Liver (tissue), 3 donors: ENCODE data around the gene NPW.

Experiments
- FOXA1 ChIP-seq: IDR thresholded peaks from 2 replicates; pipeline ENCODE4 v1.6.1; 2016; ENCODE audit warnings: antibody characterized with exemption
- GABPA ChIP-seq, 2 donors: IDR thresholded peaks in 1 of 2; conservative IDR thresholded peaks in 1 of 2; 2 replicates each; pipeline ENCODE4 v1.6.1; 2016; ENCODE audit warnings: antibody characterized with exemption in 2 of 2, mild to moderate bottlenecking in 1 of 2, moderate library complexity in 1 of 2
- HNF4A ChIP-seq, 2 donors: conservative IDR thresholded peaks; 2 replicates each; pipeline ENCODE4 v1.6.1; 2016; ENCODE audit warnings: antibody characterized with exemption in 2 of 2, mild to moderate bottlenecking in 2 of 2
- JUND ChIP-seq, 2 donors: IDR thresholded peaks; 2 replicates each; pipeline ENCODE4 v1.6.1; 2016; ENCODE audit warnings: antibody characterized with exemption in 2 of 2
- MAX ChIP-seq: IDR thresholded peaks from 2 replicates; pipeline ENCODE4 v1.6.1; 2016; ENCODE audit warnings: antibody characterized with exemption
- NR2F2 ChIP-seq: IDR thresholded peaks from 2 replicates; pipeline ENCODE4 v1.6.1; 2016; ENCODE audit warnings: antibody characterized with exemption
- TAF1 ChIP-seq: conservative IDR thresholded peaks from 2 replicates; pipeline ENCODE4 v1.6.1; 2016; ENCODE audit warnings: antibody characterized with exemption, mild to moderate bottlenecking
- TF ChIP-seq, protein P1 (sequence below): fragments of 150-350 bp; IDR thresholded peaks from 2 replicates; pipeline ENCODE4 v1.5.1; 2017; ENCODE audit warnings: improper control_type of control experiment, low read depth, low read length; ENCODE audit not compliant: missing input control
- TF ChIP-seq, protein P2 (sequence below): IDR thresholded peaks from 2 replicates; pipeline ENCODE4 v1.6.1; 2016; ENCODE audit warnings: antibody characterized with exemption
- TF ChIP-seq, protein P3 (sequence below): IDR thresholded peaks from 2 replicates; pipeline ENCODE4 v1.6.1; 2016; ENCODE audit warnings: antibody characterized with exemption, mild to moderate bottlenecking
- donor health status: healthy.
- donor health status: healthy.

- no peak for TF ChIP-seq MAX
- TF ChIP-seq, protein P1, sequence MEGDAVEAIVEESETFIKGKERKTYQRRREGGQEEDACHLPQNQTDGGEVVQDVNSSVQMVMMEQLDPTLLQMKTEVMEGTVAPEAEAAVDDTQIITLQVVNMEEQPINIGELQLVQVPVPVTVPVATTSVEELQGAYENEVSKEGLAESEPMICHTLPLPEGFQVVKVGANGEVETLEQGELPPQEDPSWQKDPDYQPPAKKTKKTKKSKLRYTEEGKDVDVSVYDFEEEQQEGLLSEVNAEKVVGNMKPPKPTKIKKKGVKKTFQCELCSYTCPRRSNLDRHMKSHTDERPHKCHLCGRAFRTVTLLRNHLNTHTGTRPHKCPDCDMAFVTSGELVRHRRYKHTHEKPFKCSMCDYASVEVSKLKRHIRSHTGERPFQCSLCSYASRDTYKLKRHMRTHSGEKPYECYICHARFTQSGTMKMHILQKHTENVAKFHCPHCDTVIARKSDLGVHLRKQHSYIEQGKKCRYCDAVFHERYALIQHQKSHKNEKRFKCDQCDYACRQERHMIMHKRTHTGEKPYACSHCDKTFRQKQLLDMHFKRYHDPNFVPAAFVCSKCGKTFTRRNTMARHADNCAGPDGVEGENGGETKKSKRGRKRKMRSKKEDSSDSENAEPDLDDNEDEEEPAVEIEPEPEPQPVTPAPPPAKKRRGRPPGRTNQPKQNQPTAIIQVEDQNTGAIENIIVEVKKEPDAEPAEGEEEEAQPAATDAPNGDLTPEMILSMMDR = no peak
- TF ChIP-seq, protein P2, sequence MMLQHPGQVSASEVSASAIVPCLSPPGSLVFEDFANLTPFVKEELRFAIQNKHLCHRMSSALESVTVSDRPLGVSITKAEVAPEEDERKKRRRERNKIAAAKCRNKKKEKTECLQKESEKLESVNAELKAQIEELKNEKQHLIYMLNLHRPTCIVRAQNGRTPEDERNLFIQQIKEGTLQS = no peak
- no peak for TF ChIP-seq GABPA (IDR thresholded peaks at IDR 0.05 in 1 of 2, conservative IDR thresholded peaks at IDR 0.05 in 1 of 2)
- no peak for TF ChIP-seq TAF1
- TF ChIP-seq, protein P3, sequence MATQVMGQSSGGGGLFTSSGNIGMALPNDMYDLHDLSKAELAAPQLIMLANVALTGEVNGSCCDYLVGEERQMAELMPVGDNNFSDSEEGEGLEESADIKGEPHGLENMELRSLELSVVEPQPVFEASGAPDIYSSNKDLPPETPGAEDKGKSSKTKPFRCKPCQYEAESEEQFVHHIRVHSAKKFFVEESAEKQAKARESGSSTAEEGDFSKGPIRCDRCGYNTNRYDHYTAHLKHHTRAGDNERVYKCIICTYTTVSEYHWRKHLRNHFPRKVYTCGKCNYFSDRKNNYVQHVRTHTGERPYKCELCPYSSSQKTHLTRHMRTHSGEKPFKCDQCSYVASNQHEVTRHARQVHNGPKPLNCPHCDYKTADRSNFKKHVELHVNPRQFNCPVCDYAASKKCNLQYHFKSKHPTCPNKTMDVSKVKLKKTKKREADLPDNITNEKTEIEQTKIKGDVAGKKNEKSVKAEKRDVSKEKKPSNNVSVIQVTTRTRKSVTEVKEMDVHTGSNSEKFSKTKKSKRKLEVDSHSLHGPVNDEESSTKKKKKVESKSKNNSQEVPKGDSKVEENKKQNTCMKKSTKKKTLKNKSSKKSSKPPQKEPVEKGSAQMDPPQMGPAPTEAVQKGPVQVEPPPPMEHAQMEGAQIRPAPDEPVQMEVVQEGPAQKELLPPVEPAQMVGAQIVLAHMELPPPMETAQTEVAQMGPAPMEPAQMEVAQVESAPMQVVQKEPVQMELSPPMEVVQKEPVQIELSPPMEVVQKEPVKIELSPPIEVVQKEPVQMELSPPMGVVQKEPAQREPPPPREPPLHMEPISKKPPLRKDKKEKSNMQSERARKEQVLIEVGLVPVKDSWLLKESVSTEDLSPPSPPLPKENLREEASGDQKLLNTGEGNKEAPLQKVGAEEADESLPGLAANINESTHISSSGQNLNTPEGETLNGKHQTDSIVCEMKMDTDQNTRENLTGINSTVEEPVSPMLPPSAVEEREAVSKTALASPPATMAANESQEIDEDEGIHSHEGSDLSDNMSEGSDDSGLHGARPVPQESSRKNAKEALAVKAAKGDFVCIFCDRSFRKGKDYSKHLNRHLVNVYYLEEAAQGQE = no peak
- TF ChIP-seq NR2F2 = no peak
- TF ChIP-seq JUND (IDR thresholded peaks at IDR 0.05) = no peak
- TF ChIP-seq HNF4A (conservative IDR thresholded peaks at IDR 0.05) = no peak
- TF ChIP-seq FOXA1 = no peak
Measured at GRCh38 chr16:1976216-1976520, 43.4 kb upstream of the NPW start.
